K562 (cell line): Measurements from ENCODE around the gene SLC11A1. TPM values are rescaled to one million over a fixed set of nuclear protein-coding genes. Genes with fewer than 3 reads are reported as not detected.

Experiments used
- ATF1 ChIP-seq, 2 experiments: fragments of 450-650 bp in 1 of 2; IDR thresholded peaks; 2 replicates each; pipeline ENCODE4 v1.6.1; 2016; ENCODE audit warnings: missing compliant biosample characterization in 1 of 2, missing genetic modification characterization in 1 of 2
- BACH1 ChIP-seq: fragments of 200-800 bp; sonication (Bioruptor generic); IDR thresholded peaks from 2 replicates; pipeline ENCODE4 v1.6.1; 2016; ENCODE audit warnings: missing genetic modification characterization, missing compliant biosample characterization
- CREB1 ChIP-seq, 2 experiments: sonication (generic) in 1 of 2; formaldehyde crosslinking in 1 of 2; IDR thresholded peaks; 2 replicates each; pipeline versions ENCODE4 v1.6.1 to v1.8.0; 2012 to 2022; ENCODE audit warnings: inconsistent platforms in 1 of 2, mild to moderate bottlenecking in 1 of 2, missing genetic modification reagents in 1 of 2, moderate library complexity in 1 of 2
- DEAF1 ChIP-seq: fragments of 450-650 bp; formaldehyde crosslinking; IDR thresholded peaks from 2 replicates; pipeline ENCODE4 v1.4.0; 2020; ENCODE audit warnings: mild to moderate bottlenecking, moderate library complexity
- ESRRA ChIP-seq: fragments of 450-650 bp; IDR thresholded peaks from 2 replicates; pipeline ENCODE4 v1.6.1; 2014; ENCODE audit warnings: low read depth, mild to moderate bottlenecking, moderate library complexity, borderline replicate concordance
- HDAC8 ChIP-seq: fragments of 450-650 bp; IDR thresholded peaks from 2 replicates; pipeline ENCODE4 v1.6.1; 2016; ENCODE audit warnings: mild to moderate bottlenecking, missing genetic modification characterization, moderate library complexity, missing compliant biosample characterization
- KLF10 ChIP-seq: fragments of 250-450 bp; sonication (Bioruptor Pico); IDR thresholded peaks from 2 replicates; pipeline ENCODE4 v1.6.1; 2021; ENCODE audit warnings: matching md5 sums
- NFYB ChIP-seq: IDR thresholded peaks from 2 replicates; pipeline ENCODE4 v1.6.1; 2011; ENCODE audit warnings: mild to moderate bottlenecking, moderate library complexity; ENCODE audit not compliant: insufficient read length; ENCODE audit errors: extremely low read depth
- PREB ChIP-seq: sonication (generic); formaldehyde crosslinking; IDR thresholded peaks from 2 replicates; pipeline ENCODE4 v1.8.1; 2023; ENCODE audit warnings: mild to moderate bottlenecking, missing genetic modification reagents
- SMARCA4 ChIP-seq: fragments of 450-650 bp; IDR thresholded peaks from 2 replicates; pipeline ENCODE4 v1.6.1; 2016
- SP2 ChIP-seq: IDR thresholded peaks from 2 replicates; pipeline ENCODE4 v1.6.1; 2011; ENCODE audit warnings: mild to moderate bottlenecking, low read depth, low read length, moderate library complexity; ENCODE audit not compliant: poor library complexity, severe bottlenecking; ENCODE audit errors: extremely low read depth
- STAT6 ChIP-seq: sonication (generic); formaldehyde crosslinking; IDR thresholded peaks from 2 replicates; pipeline ENCODE4 v1.8.1; 2023; ENCODE audit warnings: mild to moderate bottlenecking, missing genetic modification reagents
- TCF7 ChIP-seq: sonication (generic); IDR thresholded peaks from 2 replicates; pipeline ENCODE4 v1.6.1; 2016; ENCODE audit warnings: antibody characterized with exemption, borderline replicate concordance
- THRA ChIP-seq: fragments of 450-650 bp; IDR thresholded peaks from 2 replicates; pipeline ENCODE4 v1.6.1; 2017; ENCODE audit warnings: mild to moderate bottlenecking, moderate library complexity
- ZNF121 ChIP-seq: sonication (generic); formaldehyde crosslinking; conservative IDR thresholded peaks from 2 replicates; pipeline ENCODE4 v1.8.0; 2022; ENCODE audit warnings: missing genetic modification reagents
- ZNF133 ChIP-seq: fragments of 250-450 bp; sonication (Bioruptor Pico); IDR thresholded peaks from 2 replicates; pipeline ENCODE4 v1.4.0; 2020; ENCODE audit warnings: mild to moderate bottlenecking
- ZNF512 ChIP-seq: IDR thresholded peaks from 2 replicates; pipeline ENCODE4 v1.6.1; 2016; ENCODE audit warnings: missing genetic modification characterization, missing compliant biosample characterization
- ZNF77 ChIP-seq: fragments of 250-450 bp; sonication (Bioruptor Pico); IDR thresholded peaks from 2 replicates; pipeline ENCODE4 v1.5.0; 2020
- ZNF780A ChIP-seq: fragments of 250-450 bp; sonication (Bioruptor Pico); IDR thresholded peaks from 2 replicates; pipeline ENCODE4 v1.5.0; 2021; ENCODE audit warnings: mild to moderate bottlenecking
- polyA plus RNA-seq, 8 experiments: library from polyadenylated mRNA; depleted of rRNA in 4 of 8; stranded (reverse) in 5 of 8; unstranded in 3 of 8; fragments of >200 nt; fragmentation: Nextera tagmentation in 2 of 8; fragmentation: Illumina TruSeq in 1 of 8; extraction: Ambion mirVana in 2 of 8; extraction: Trizol in 1 of 8; gene quantifications; 2 replicates each; pipeline versions ENCODE4 v1.2.1 to v1.2.3, GENCODE V29; 2011 to 2014; ENCODE audit warnings: inconsistent platforms in 1 of 8, missing spikeins in 1 of 8
- total RNA-seq, 7 experiments: library from RNA; depleted of rRNA in 6 of 7; stranded (reverse); fragments of >200 nt in 6 of 7; fragmentation: Illumina TruSeq in 2 of 7; extraction: Trizol in 2 of 7; gene quantifications; 2 replicates each; pipeline versions ENCODE4 v1.2.1 to v1.2.3, GENCODE V29; 2011 to 2021; ENCODE audit warnings: low replicate concordance in 1 of 7

Gene SLC11A1
- total and polyA plus RNA-seq, 9 of the 15 experiments (the other 6 are each of a cell fraction or from before 2014, with no cell fraction given) = 0.35 to 1.6 (median 0.65) TPM

- TF ChIP-seq STAT6 (CRISPR knock-in tag) (no peak), ZNF77 (CRISPR knock-in tag) (no peak), TCF7 (no peak), HDAC8 (tag) (no peak), THRA (no peak), BACH1 (no peak), ESRRA (peak; percentile 29; the same call in 1 of the 2 replicates), DEAF1 (CRISPR knock-in tag) (no peak), PREB (CRISPR knock-in tag) (no peak), KLF10 (no peak), ZNF512 (tag) (no peak), SMARCA4 (0 out of 2 replicates have a peak, but pooled peaks have one; percentile 46), ZNF780A (CRISPR knock-in tag) (no peak), CREB1 (IDR thresholded peaks at IDR 0.05) (no peak), CREB1 (CRISPR knock-in tag; IDR thresholded peaks at IDR 0.05) (no peak), ATF1 (CRISPR knock-in tag; IDR thresholded peaks at IDR 0.05) (no peak), ATF1 (tag; IDR thresholded peaks at IDR 0.05) (peak; percentile 16; the same call in 1 of the 2 replicates), ZNF133 (no peak), NFYB (no peak), ZNF121 (CRISPR knock-in tag) (no peak), SP2 (no peak)
Measured at GRCh38 chr2:218393750-218394290, 11.7 kb downstream of the SLC11A1 start (continued).
